Fibroblast of lung (primary cell): Measurements from ENCODE around the gene EFR3B. TPM values are rescaled to one million over a fixed set of nuclear protein-coding genes. Genes with fewer than 3 reads are reported as not detected.

Experiments used
- DNase-seq, 2 donors: peaks; one replicate each; pipeline versions ENCODE4 v3.0.0 to v3.0.0-alpha.2; 2010; ENCODE audit warnings: low read depth in 2 of 2
- H2AFZ ChIP-seq: 2 replicates; pipeline ENCODE4 v1.5.1; 2012; ENCODE audit warnings: low read length, control low read depth, inconsistent platforms
- H3K27ac ChIP-seq: 2 replicates; pipeline ENCODE4 v1.5.1; 2011; ENCODE audit warnings: low read length, control low read depth; ENCODE audit not compliant: insufficient read depth
- H3K27me3 ChIP-seq: 2 replicates; pipeline ENCODE4 v1.5.1; 2011; ENCODE audit warnings: mild to moderate bottlenecking, low read length; ENCODE audit not compliant: control insufficient read depth, insufficient read depth
- H3K36me3 ChIP-seq: 2 replicates; pipeline ENCODE4 v1.5.1; 2011; ENCODE audit warnings: low read length; ENCODE audit not compliant: control insufficient read depth, insufficient read depth
- H3K4me1 ChIP-seq: 2 replicates; pipeline ENCODE4 v1.5.1; 2011; ENCODE audit warnings: low read length; ENCODE audit not compliant: control insufficient read depth, insufficient read depth; ENCODE audit errors: extremely low read depth
- H3K4me2 ChIP-seq: 2 replicates; pipeline ENCODE4 v1.5.1; 2011; ENCODE audit warnings: low read length, control low read depth; ENCODE audit not compliant: insufficient read depth; ENCODE audit errors: extremely low read depth
- H3K4me3 ChIP-seq, 4 experiments: fragments of 200-600 bp in 1 of 4; sonication (generic) in 1 of 4; replicated peaks in 1 of 4; 2 replicates each; pipeline ENCODE4 v1.5.1; 2011 to 2016; ENCODE audit warnings: low read length in 4 of 4, low read depth in 3 of 4, mild to moderate bottlenecking in 3 of 4, control low read depth in 2 of 4, inconsistent platforms in 1 of 4, mixed read lengths in 1 of 4; ENCODE audit not compliant: insufficient read depth in 1 of 4; ENCODE audit errors: control extremely low read depth in 1 of 4
- H3K79me2 ChIP-seq: 2 replicates; pipeline ENCODE4 v1.5.1; 2012; ENCODE audit warnings: mild to moderate bottlenecking, low read length, inconsistent platforms; ENCODE audit not compliant: control insufficient read depth, insufficient read depth
- H3K9ac ChIP-seq: 2 replicates; pipeline ENCODE4 v1.5.1; 2011; ENCODE audit warnings: mild to moderate bottlenecking, low read length, control low read depth; ENCODE audit not compliant: insufficient read depth
- H3K9me3 ChIP-seq: 2 replicates; pipeline ENCODE4 v1.5.1; 2012; ENCODE audit warnings: low read depth, low read length; ENCODE audit not compliant: control insufficient read depth, insufficient read depth
- H4K20me1 ChIP-seq: 2 replicates; pipeline ENCODE4 v1.5.1; 2011; ENCODE audit warnings: low read length; ENCODE audit not compliant: control insufficient read depth, insufficient read depth; ENCODE audit errors: extremely low read depth
- CTCF ChIP-seq, 2 donors: IDR thresholded peaks in 1 of 2; conservative IDR thresholded peaks in 1 of 2; 1 replicate in 1 of 2; 2 replicates in 1 of 2; pipeline ENCODE4 v1.5.1; 2011 to 2012; ENCODE audit warnings: low read length in 2 of 2, control low read depth in 1 of 2, inconsistent platforms in 1 of 2, low read depth in 1 of 2, mild to moderate bottlenecking in 1 of 2
- EZH2 ChIP-seq: IDR thresholded peaks from 2 replicates; pipeline ENCODE4 v1.5.1; 2012; ENCODE audit warnings: low read length, control low read depth, mild to moderate bottlenecking; ENCODE audit errors: missing control alignments
- polyA plus RNA-seq, 2 donors: library from polyadenylated mRNA; depleted of rRNA in 1 of 2; stranded (reverse) in 1 of 2; unstranded in 1 of 2; fragments of >200 nt; gene quantifications; 2 replicates each; pipeline ENCODE4 v1.2.1, GENCODE V29; 2011 to 2012; ENCODE audit warnings: missing spikeins in 1 of 2
- total RNA-seq: library from RNA; depleted of rRNA; stranded (reverse); fragments of >200 nt; gene quantifications from 2 replicates; pipeline ENCODE4 v1.2.1, GENCODE V29; 2014

Gene EFR3B
- total and polyA plus RNA-seq, 2 donors (not counting 1 experiment from before 2014, with no cell fraction given): 0.03 to 0.50 TPM

GRCh38 chr2:25062511-25062917, 20.6 kb downstream of the EFR3B start:
- TF ChIP-seq CTCF (conservative IDR thresholded peaks at IDR 0.05 in 1 of 2, IDR thresholded peaks at IDR 0.05 in 1 of 2; ENCODE audit: low read depth in 1 of 2, low read length in 2 of 2) (no peak), EZH2 (no peak)
- Histone ChIP-seq H3K36me3 (no peaks in the 10 kb centered on the region), H3K27ac (no peak overlapping the region), H2AFZ (no peak overlapping the region), H3K4me2 (no peak overlapping the region), H3K4me3 (no peak overlapping the region), H3K9ac (no peak overlapping the region), H3K9me3 (no peaks in the 10 kb centered on the region), H3K79me2 (no peaks in the 10 kb centered on the region), H3K27me3 (no peaks in the 10 kb centered on the region), H3K4me1 (no peaks in the 10 kb centered on the region), H4K20me1 (no peaks in the 10 kb centered on the region)
- no peak for DNase-seq

GRCh38 chr2:25063876-25064660, 22.2 kb downstream of the EFR3B start:
- DNase-seq: peak in 1 of 2 donors; percentile 64
- H2AFZ ChIP-seq: no peak overlapping the region
- TF ChIP-seq CTCF (conservative IDR thresholded peaks at IDR 0.05 in 1 of 2, IDR thresholded peaks at IDR 0.05 in 1 of 2; ENCODE audit: low read depth in 1 of 2, low read length in 2 of 2) (no peak), EZH2 (no peak)
- H3K4me3 ChIP-seq: no peak overlapping the region
- H4K20me1 ChIP-seq: no peaks in the 10 kb centered on the region
- H3K27me3 ChIP-seq: no peaks in the 10 kb centered on the region
- no peaks in the 10 kb centered on the region for H3K4me1 ChIP-seq
- no peaks in the 10 kb centered on the region for H3K79me2 ChIP-seq
- no peak overlapping the region for H3K27ac ChIP-seq
- no peak overlapping the region for H3K4me2 ChIP-seq
- H3K36me3 ChIP-seq: no peaks in the 10 kb centered on the region
- H3K9ac ChIP-seq: no peak overlapping the region
- H3K9me3 ChIP-seq: no peaks in the 10 kb centered on the region

GRCh38 chr2:25065768-25066167, 23.9 kb downstream of the EFR3B start:
- DNase-seq: no peak
- Histone ChIP-seq H3K9me3 (no peaks in the 10 kb centered on the region), H4K20me1 (no peaks in the 10 kb centered on the region), H3K4me2 (no peak overlapping the region), H3K9ac (no peak overlapping the region), H3K27me3 (no peaks in the 10 kb centered on the region), H3K4me3 (no peak overlapping the region), H3K36me3 (no peaks in the 10 kb centered on the region), H3K79me2 (no peaks in the 10 kb centered on the region), H3K4me1 (no peaks in the 10 kb centered on the region), H3K27ac (no peak overlapping the region), H2AFZ (no peak overlapping the region)
- no peak for TF ChIP-seq EZH2
- TF ChIP-seq CTCF (conservative IDR thresholded peaks at IDR 0.05 in 1 of 2, IDR thresholded peaks at IDR 0.05 in 1 of 2; ENCODE audit: low read depth in 1 of 2, low read length in 2 of 2): no peak
